ENCODE results near the gene WSCD2.

DNA sequence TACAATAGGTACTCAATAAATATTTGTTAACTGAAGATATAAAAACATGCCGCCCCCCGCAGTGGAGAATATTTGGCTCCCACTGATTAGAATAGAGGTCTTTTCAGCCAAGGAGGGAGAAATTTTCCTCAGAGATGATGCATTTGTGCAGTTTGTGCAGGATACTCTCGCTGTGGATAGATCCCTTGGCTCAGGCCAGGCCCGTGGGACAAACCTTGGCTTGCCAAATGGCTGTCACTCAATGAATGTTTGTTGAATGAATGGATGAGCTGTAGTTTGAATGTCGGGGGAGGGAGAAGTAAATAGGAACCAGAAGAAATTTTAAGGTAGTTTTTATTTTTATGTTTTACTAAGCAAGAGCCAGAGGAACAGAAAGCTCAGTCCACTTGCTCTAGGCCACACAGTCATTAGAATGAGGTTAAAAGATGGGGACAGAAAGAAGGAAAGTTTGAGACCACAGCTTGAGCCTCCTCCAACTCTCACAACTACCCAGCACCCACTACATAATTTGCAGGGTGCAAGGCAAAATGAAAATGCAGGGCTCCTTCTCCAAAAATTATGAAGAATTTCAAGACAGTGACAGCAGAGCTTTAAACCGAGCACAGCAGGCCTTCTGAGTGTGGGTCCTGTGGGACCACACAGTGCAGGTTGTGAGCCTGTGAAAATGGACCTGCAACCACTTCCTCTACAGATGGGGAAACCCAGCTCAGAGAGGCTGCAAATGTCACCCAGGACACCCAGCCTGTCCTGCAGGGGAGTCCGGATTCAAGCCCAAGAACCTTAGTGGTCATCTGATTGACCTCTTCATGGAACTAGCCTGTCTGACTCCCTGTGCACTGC is 51.4 kb downstream of the WSCD2 start:
- no peak for TF ChIP-seq EZH2 (IDR thresholded peaks at IDR 0.05; ENCODE audit: low read length)
- TF ChIP-seq, protein P1, sequence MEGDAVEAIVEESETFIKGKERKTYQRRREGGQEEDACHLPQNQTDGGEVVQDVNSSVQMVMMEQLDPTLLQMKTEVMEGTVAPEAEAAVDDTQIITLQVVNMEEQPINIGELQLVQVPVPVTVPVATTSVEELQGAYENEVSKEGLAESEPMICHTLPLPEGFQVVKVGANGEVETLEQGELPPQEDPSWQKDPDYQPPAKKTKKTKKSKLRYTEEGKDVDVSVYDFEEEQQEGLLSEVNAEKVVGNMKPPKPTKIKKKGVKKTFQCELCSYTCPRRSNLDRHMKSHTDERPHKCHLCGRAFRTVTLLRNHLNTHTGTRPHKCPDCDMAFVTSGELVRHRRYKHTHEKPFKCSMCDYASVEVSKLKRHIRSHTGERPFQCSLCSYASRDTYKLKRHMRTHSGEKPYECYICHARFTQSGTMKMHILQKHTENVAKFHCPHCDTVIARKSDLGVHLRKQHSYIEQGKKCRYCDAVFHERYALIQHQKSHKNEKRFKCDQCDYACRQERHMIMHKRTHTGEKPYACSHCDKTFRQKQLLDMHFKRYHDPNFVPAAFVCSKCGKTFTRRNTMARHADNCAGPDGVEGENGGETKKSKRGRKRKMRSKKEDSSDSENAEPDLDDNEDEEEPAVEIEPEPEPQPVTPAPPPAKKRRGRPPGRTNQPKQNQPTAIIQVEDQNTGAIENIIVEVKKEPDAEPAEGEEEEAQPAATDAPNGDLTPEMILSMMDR (optimal IDR thresholded peaks at IDR 0.05 in 1 of 3, IDR thresholded peaks at IDR 0.05 in 1 of 3, conservative IDR thresholded peaks at IDR 0.05 in 1 of 3; ENCODE audit: extremely low read depth in 1 of 3, insufficient read depth in 2 of 3, low read length in 3 of 3): no peak
